Activated naive CD8-positive, alpha-beta T cell treated with anti-CD3 and anti-CD28 coated beads, Interleukin-2, amount 50 U/mL, for 16 hours (primary cell): ENCODE measurements around the gene PACS2.
A peak's percentile ranks its signal among the peaks of the same experiment; 100 is the strongest.

Experiments
- DNase-seq: peaks from one replicate; pipeline ENCODE4 v3.0.0-alpha.2; 2020; ENCODE audit warnings: low read depth, low spot score

The PACS2 gene

GRCh38 chr14:105401699-105402098 lies 87.2 kb downstream of the PACS2 start:
- DNase-seq, result no peak

GRCh38 chr14:105408592-105408991 lies 94.0 kb downstream of the PACS2 start:
- no peak for DNase-seq

GRCh38 chr14:105409364-105409763 lies 94.8 kb downstream of the PACS2 start:
- no peak for DNase-seq

GRCh38 chr14:105410642-105411016 lies 96.1 kb downstream of the PACS2 start:
- DNase-seq, result no peak

GRCh38 chr14:105411017-105411941 lies 96.7 kb downstream of the PACS2 start:
- no peak for DNase-seq

GRCh38 chr14:105411985-105412770 lies 97.6 kb downstream of the PACS2 start:
- no peak for DNase-seq

GRCh38 chr14:105412771-105413543 lies 98.4 kb downstream of the PACS2 start:
- DNase-seq, result no peak

GRCh38 chr14:105413544-105413886 lies 99.0 kb downstream of the PACS2 start:
- no peak for DNase-seq

GRCh38 chr14:105414456-105415371 lies 100.2 kb downstream of the PACS2 start:
- DNase-seq, result peak; percentile 53

GRCh38 chr14:105415481-105416428 lies 101.2 kb downstream of the PACS2 start:
- no peak for DNase-seq

- DNase-seq, result no peak
Observed at GRCh38 chr14:105416671-105417070, 102.1 kb downstream of the PACS2 start.

GRCh38 chr14:105417690-105418121 lies 103.2 kb downstream of the PACS2 start:
- no peak for DNase-seq

- no peak for DNase-seq
Observed at GRCh38 chr14:105418269-105419194, 104.0 kb downstream of the PACS2 start.

GRCh38 chr14:105419195-105420091 lies 104.9 kb downstream of the PACS2 start, which contains the start of gene MTA1:
Gene MTA1, plus strand, starts transcription at chr14:105419827. Its CDS starts 209 bp downstream, at chr14:105420036.
- DNase-seq, result no peak

- DNase-seq, result no peak
Observed at GRCh38 chr14:105420101-105420973, 105.8 kb downstream of the PACS2 start.

GRCh38 chr14:105420974-105421674 lies 106.6 kb downstream of the PACS2 start:
- no peak for DNase-seq
